Measurements from ENCODE around the gene TNFAIP8L1.

DNA sequence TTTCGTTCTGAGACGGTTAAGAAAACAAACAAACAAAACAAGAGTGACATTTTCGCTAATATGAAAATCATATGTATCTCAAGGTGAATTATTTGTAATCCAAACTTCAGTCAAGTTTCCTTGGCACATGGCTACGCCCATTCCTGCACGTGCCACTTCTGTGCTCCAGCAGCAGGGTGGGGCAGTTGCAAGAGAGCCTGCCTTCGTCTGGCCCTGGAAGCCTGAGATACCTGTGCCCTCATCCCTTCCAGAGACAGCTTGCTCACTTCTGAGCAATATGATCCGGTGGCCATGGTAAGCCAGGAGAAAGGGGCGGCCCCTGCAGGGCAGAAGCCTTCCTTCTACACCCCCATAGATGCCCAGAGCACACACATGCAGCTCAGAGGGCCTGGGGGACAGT, 62.2 kb downstream of the TNFAIP8L1 start:
- TF ChIP-seq, protein P1, sequence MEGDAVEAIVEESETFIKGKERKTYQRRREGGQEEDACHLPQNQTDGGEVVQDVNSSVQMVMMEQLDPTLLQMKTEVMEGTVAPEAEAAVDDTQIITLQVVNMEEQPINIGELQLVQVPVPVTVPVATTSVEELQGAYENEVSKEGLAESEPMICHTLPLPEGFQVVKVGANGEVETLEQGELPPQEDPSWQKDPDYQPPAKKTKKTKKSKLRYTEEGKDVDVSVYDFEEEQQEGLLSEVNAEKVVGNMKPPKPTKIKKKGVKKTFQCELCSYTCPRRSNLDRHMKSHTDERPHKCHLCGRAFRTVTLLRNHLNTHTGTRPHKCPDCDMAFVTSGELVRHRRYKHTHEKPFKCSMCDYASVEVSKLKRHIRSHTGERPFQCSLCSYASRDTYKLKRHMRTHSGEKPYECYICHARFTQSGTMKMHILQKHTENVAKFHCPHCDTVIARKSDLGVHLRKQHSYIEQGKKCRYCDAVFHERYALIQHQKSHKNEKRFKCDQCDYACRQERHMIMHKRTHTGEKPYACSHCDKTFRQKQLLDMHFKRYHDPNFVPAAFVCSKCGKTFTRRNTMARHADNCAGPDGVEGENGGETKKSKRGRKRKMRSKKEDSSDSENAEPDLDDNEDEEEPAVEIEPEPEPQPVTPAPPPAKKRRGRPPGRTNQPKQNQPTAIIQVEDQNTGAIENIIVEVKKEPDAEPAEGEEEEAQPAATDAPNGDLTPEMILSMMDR (conservative IDR thresholded peaks at IDR 0.05; ENCODE audit: low read length) = no peak
- TF ChIP-seq EZH2phosphoT487 (IDR thresholded peaks at IDR 0.05; ENCODE audit: borderline replicate concordance) = no peak

Data from Loucy (cell line).